GM21576 (cell line): ENCODE results near the gene GATA2.

ENCODE experiments used
- ATAC-seq: cut with Tn5 transposase; IDR thresholded peaks from one replicate; pipeline ENCODE4 v1.9.1; 2021; ENCODE audit warnings: mild to moderate bottlenecking, moderate library complexity; ENCODE audit not compliant: unreplicated experiment

The GATA2 gene

GRCh38 chr3:128436214-128436613 is 56.8 kb downstream of the GATA2 start:
- no peak for ATAC-seq

- no peak for ATAC-seq
Observed at GRCh38 chr3:128435561-128435960, 57.4 kb downstream of the GATA2 start.

- no peak for ATAC-seq
Observed at GRCh38 chr3:128435058-128435457, 57.9 kb downstream of the GATA2 start.

- ATAC-seq, result no peak
Observed at GRCh38 chr3:128434524-128434923, 58.5 kb downstream of the GATA2 start.

GRCh38 chr3:128433837-128434165 is 59.2 kb downstream of the GATA2 start:
- no peak for ATAC-seq

GRCh38 chr3:128432971-128433836 is 59.8 kb downstream of the GATA2 start:
- ATAC-seq, result no peak

GRCh38 chr3:128432301-128432970 is 60.6 kb downstream of the GATA2 start:
- no peak for ATAC-seq

GRCh38 chr3:128431803-128432300 is 61.1 kb downstream of the GATA2 start:
- ATAC-seq, result no peak

GRCh38 chr3:128430731-128431130 is 62.3 kb downstream of the GATA2 start:
- ATAC-seq, result no peak

- ATAC-seq, result no peak
Observed at GRCh38 chr3:128430301-128430700, 62.7 kb downstream of the GATA2 start.

GRCh38 chr3:128429751-128430150 is 63.2 kb downstream of the GATA2 start:
- ATAC-seq, result no peak
